Loucy (cell line): ENCODE measurements around the gene TSPAN3.

Experiments used
- H2AFZ ChIP-seq: fragments of 200-600 bp; sonication (generic); 2 replicates; pipeline ENCODE4 v1.6.0; 2016; ENCODE audit warnings: antibody characterized with exemption, mild to moderate bottlenecking, low read length, moderate library complexity
- H3F3A ChIP-seq: fragments of 200-600 bp; 2 replicates; pipeline ENCODE4 v1.6.0; 2016; ENCODE audit warnings: antibody characterized with exemption, low read depth, mild to moderate bottlenecking
- H3K27me3 ChIP-seq: fragments of 200-600 bp; sonication (generic); 2 replicates; pipeline ENCODE4 v1.6.1; 2014; ENCODE audit warnings: low read length, mild to moderate bottlenecking; ENCODE audit not compliant: insufficient read depth, poor library complexity, severe bottlenecking
- H3K36me3 ChIP-seq: fragments of 200-600 bp; sonication (generic); 2 replicates; pipeline ENCODE4 v1.6.1; 2016; ENCODE audit warnings: low read length; ENCODE audit not compliant: insufficient read depth
- H3K4me1 ChIP-seq: fragments of 200-600 bp; sonication (generic); 2 replicates; pipeline ENCODE4 v1.5.1; 2014; ENCODE audit warnings: low read length, mild to moderate bottlenecking; ENCODE audit not compliant: insufficient read depth, poor library complexity, severe bottlenecking
- H3K4me2 ChIP-seq: fragments of 200-600 bp; sonication (generic); 2 replicates; pipeline ENCODE4 v1.6.0; 2014; ENCODE audit warnings: antibody characterized with exemption, low read length, low read depth, mild to moderate bottlenecking; ENCODE audit not compliant: poor library complexity, severe bottlenecking
- H3K4me3 ChIP-seq: fragments of 200-600 bp; sonication (generic); 2 replicates; pipeline ENCODE4 v1.5.1; 2014; ENCODE audit warnings: low read length, mild to moderate bottlenecking, mixed read lengths; ENCODE audit not compliant: poor library complexity, severe bottlenecking
- H3K79me2 ChIP-seq: fragments of 200-600 bp; sonication (generic); 2 replicates; pipeline ENCODE4 v1.6.1; 2014; ENCODE audit warnings: low read length; ENCODE audit not compliant: insufficient read depth
- H3K9ac ChIP-seq: fragments of 200-600 bp; sonication (generic); 2 replicates; pipeline ENCODE4 v1.6.0; 2014; ENCODE audit warnings: mild to moderate bottlenecking, low read depth, low read length, moderate library complexity; ENCODE audit not compliant: poor library complexity, severe bottlenecking
- H3K9me2 ChIP-seq: fragments of 200-600 bp; sonication (generic); replicated peaks from 2 replicates; pipeline ENCODE4 v1.6.1; 2016; ENCODE audit warnings: low read depth, low read length, mixed read lengths
- H3K9me3 ChIP-seq: fragments of 200-600 bp; sonication (generic); 2 replicates; pipeline ENCODE4 v1.6.1; 2014; ENCODE audit warnings: mild to moderate bottlenecking, antibody characterized with exemption, low read length, low read depth; ENCODE audit not compliant: insufficient read depth
- H4K20me1 ChIP-seq: fragments of 200-600 bp; sonication (generic); 2 replicates; pipeline ENCODE4 v1.6.0; 2014; ENCODE audit warnings: antibody characterized with exemption, low read length, mild to moderate bottlenecking; ENCODE audit not compliant: insufficient read depth, poor library complexity, severe bottlenecking
- CTCF ChIP-seq: fragments of 200-600 bp; sonication (generic); conservative IDR thresholded peaks from 2 replicates; pipeline ENCODE4 v1.5.1; 2014; ENCODE audit warnings: mild to moderate bottlenecking, antibody characterized with exemption, low read length
- EZH2phosphoT487 ChIP-seq: fragments of 200-600 bp; IDR thresholded peaks from 2 replicates; pipeline ENCODE4 v1.6.1; 2018; ENCODE audit warnings: antibody characterized with exemption, mild to moderate bottlenecking, moderate library complexity, borderline replicate concordance

Gene TSPAN3

GRCh38 chr15:77031376-77032050, 39.4 kb downstream of the TSPAN3 start:
- H3K9me2 ChIP-seq: no peaks in the 10 kb centered on the region
- no peaks in the 10 kb centered on the region for H3K9me3 ChIP-seq
- no peaks in the 10 kb centered on the region for H4K20me1 ChIP-seq
- no peaks in the 10 kb centered on the region for H3F3A ChIP-seq
- H2AFZ ChIP-seq: no peak overlapping the region
- H3K9ac ChIP-seq: peak overlapping the region; percentile 22
- H3K4me1 ChIP-seq: peaks cover 5% of the 10 kb centered on the region
- peak overlapping the region; percentile 34 for H3K4me2 ChIP-seq
- no peak overlapping the region for H3K4me3 ChIP-seq
- no peaks in the 10 kb centered on the region for H3K27me3 ChIP-seq
- TF ChIP-seq EZH2phosphoT487 (no peak), CTCF (peak; percentile 68)
- no peaks in the 10 kb centered on the region; the same call in 1 of the 2 replicates for H3K36me3 ChIP-seq
- H3K79me2 ChIP-seq: no peaks in the 10 kb centered on the region

DNA sequence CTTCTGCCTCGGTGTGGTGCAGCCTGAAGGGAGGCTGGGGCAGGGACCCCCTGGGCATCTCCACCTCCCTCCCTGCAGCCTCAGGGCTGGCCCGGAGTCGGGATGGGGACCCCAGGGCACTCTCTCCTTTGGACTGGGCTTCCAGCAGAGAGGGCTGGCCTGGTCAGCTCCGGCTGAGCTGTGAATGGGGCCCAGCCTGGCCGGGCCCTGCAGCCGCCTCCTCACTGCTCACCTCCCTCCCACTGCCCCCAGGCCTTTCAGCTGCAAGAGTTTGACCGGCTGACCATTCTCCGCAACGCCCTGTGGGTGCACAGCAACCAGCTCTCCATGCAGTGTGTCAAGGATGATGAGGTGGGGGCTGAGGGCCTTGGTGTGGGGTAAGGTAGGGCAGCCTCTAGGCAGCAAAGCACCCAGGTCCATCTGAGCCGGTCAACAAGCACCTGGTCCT, 40.0 kb downstream of the TSPAN3 start:
- H3K4me3 ChIP-seq: no peak overlapping the region
- H3F3A ChIP-seq: no peaks in the 10 kb centered on the region
- no peaks in the 10 kb centered on the region for H3K9me2 ChIP-seq
- peak overlapping the region; percentile 34 for H3K4me2 ChIP-seq
- no peaks in the 10 kb centered on the region for H3K27me3 ChIP-seq
- peak overlapping the region; percentile 22 for H3K9ac ChIP-seq
- no peaks in the 10 kb centered on the region for H3K79me2 ChIP-seq
- no peaks in the 10 kb centered on the region for H3K9me3 ChIP-seq
- TF ChIP-seq CTCF: no peak
- TF ChIP-seq EZH2phosphoT487: no peak
- peaks cover 5% of the 10 kb centered on the region for H3K4me1 ChIP-seq
- H4K20me1 ChIP-seq: no peaks in the 10 kb centered on the region
- H2AFZ ChIP-seq: no peak overlapping the region
- no peaks in the 10 kb centered on the region; the same call in 1 of the 2 replicates for H3K36me3 ChIP-seq

- no peak for TF ChIP-seq CTCF
- no peak for TF ChIP-seq EZH2phosphoT487
- H3K79me2 ChIP-seq: no peaks in the 10 kb centered on the region
- H3K4me3 ChIP-seq: no peak overlapping the region
- no peaks in the 10 kb centered on the region for H3K27me3 ChIP-seq
- no peaks in the 10 kb centered on the region for H3F3A ChIP-seq
- no peak overlapping the region for H3K4me2 ChIP-seq
- no peaks in the 10 kb centered on the region for H3K9me2 ChIP-seq
- H3K9ac ChIP-seq: no peak overlapping the region
- no peaks in the 10 kb centered on the region for H3K9me3 ChIP-seq
- no peak overlapping the region for H2AFZ ChIP-seq
- H3K4me1 ChIP-seq: peaks cover 5% of the 10 kb centered on the region
- H3K36me3 ChIP-seq: no peaks in the 10 kb centered on the region; the same call in 1 of the 2 replicates
- no peaks in the 10 kb centered on the region for H4K20me1 ChIP-seq
Measured at GRCh38 chr15:77030048-77030927, 40.6 kb downstream of the TSPAN3 start.
